GM11168 (cell line): ENCODE measurements around the gene UBXN2A.

ENCODE experiments used
- in situ Hi-C: fragments of 300-500 bp; cut with MboI; formaldehyde crosslinking; loops from one replicate; pipeline ENCODE4 v1.12.0; 2022; ENCODE audit warnings: low sequenced_read_pairs; ENCODE audit not compliant: unreplicated experiment

Gene UBXN2A

GRCh38 chr2:23939987-23940717, at the start of gene UBXN2A:
TSS of gene UBXN2A (plus strand) at chr2:23940463. CDS start at chr2:23958315, 17,852 bp downstream.
- in situ Hi-C loops, result no loop called here

- in situ Hi-C loops, result no loop called here
Observed at GRCh38 chr2:23900133-23900532, 40.1 kb upstream of the UBXN2A start.

GRCh38 chr2:23900541-23901322, 39.5 kb upstream of the UBXN2A start:
- in situ Hi-C loops, result no loop called here

GRCh38 chr2:23901966-23902846, 38.1 kb upstream of the UBXN2A start:
- in situ Hi-C loops, result no loop called here

GRCh38 chr2:23903034-23903433, 37.2 kb upstream of the UBXN2A start:
- in situ Hi-C loops, result no loop called here

GRCh38 chr2:23904215-23904614, 36.0 kb upstream of the UBXN2A start:
- in situ Hi-C loops, result no loop called here

- in situ Hi-C loops, result no loop called here
Observed at GRCh38 chr2:23904692-23905091, 35.6 kb upstream of the UBXN2A start.

GRCh38 chr2:23905155-23905554, 35.1 kb upstream of the UBXN2A start:
- in situ Hi-C loops, result no loop called here

GRCh38 chr2:23912054-23912453, 28.2 kb upstream of the UBXN2A start:
- in situ Hi-C loops, result no loop called here

GRCh38 chr2:23915327-23915726, 24.9 kb upstream of the UBXN2A start:
- in situ Hi-C loops, result no loop called here

- in situ Hi-C loops, result no loop called here
Observed at GRCh38 chr2:23916727-23917405, 23.4 kb upstream of the UBXN2A start.

GRCh38 chr2:23918837-23919489, 21.3 kb upstream of the UBXN2A start:
- in situ Hi-C loops, result no loop called here

- in situ Hi-C loops, result no loop called here
Observed at GRCh38 chr2:23924589-23925359, 15.5 kb upstream of the UBXN2A start.

GRCh38 chr2:23925702-23926289, 14.5 kb upstream of the UBXN2A start:
- in situ Hi-C loops, result no loop called here

- in situ Hi-C loops, result no loop called here
Observed at GRCh38 chr2:23926290-23926749, 13.9 kb upstream of the UBXN2A start.

GRCh38 chr2:23926750-23927571, 13.3 kb upstream of the UBXN2A start, which contains the start of gene ATAD2B:
TSS of gene ATAD2B (minus strand) at chr2:23927123. CDS start at chr2:23926770, 353 bp downstream.
- in situ Hi-C loops, result no loop called here

GRCh38 chr2:23934259-23934658, 6.0 kb upstream of the UBXN2A start:
- in situ Hi-C loops, result no loop called here
